MM.1S (cell line): ENCODE data around the gene SIRT7.

Experiments used
- DNase-seq: peaks from one replicate; pipeline ENCODE4 v3.0.0-alpha.2; 2015
- H2AFZ ChIP-seq: fragments of 300-600 bp; sonication (generic); 2 replicates; pipeline ENCODE4 v1.6.0; 2016; ENCODE audit warnings: antibody characterized with exemption, low read length
- H3F3A ChIP-seq: fragments of 300-600 bp; sonication (generic); 2 replicates; pipeline ENCODE4 v1.6.1; 2016; ENCODE audit warnings: mild to moderate bottlenecking, antibody characterized with exemption, low read length, moderate library complexity, mixed read lengths; ENCODE audit not compliant: insufficient read depth
- H3K27ac ChIP-seq: fragments of 300-600 bp; sonication (generic); 2 replicates; pipeline ENCODE4 v1.5.1; 2016; ENCODE audit warnings: mild to moderate bottlenecking, low read length
- H3K27me3 ChIP-seq: fragments of 300-600 bp; sonication (generic); replicated peaks from 2 replicates; pipeline ENCODE4 v1.6.0; 2016; ENCODE audit warnings: low read length; ENCODE audit not compliant: insufficient read depth
- H3K36me3 ChIP-seq: fragments of 300-600 bp; sonication (generic); replicated peaks from 2 replicates; pipeline ENCODE4 v1.6.1; 2016; ENCODE audit warnings: mild to moderate bottlenecking, low read length, mixed read lengths; ENCODE audit not compliant: insufficient read depth
- H3K4me1 ChIP-seq: fragments of 300-600 bp; sonication (generic); 2 replicates; pipeline ENCODE4 v1.6.1; 2016; ENCODE audit warnings: low read length, mixed read lengths
- H3K4me2 ChIP-seq: fragments of 300-600 bp; sonication (generic); 2 replicates; pipeline ENCODE4 v1.6.0; 2016; ENCODE audit warnings: low read depth, low read length
- H3K4me3 ChIP-seq: fragments of 300-600 bp; sonication (generic); 2 replicates; pipeline ENCODE4 v1.5.1; 2016; ENCODE audit warnings: low read length, mixed read lengths
- H3K79me2 ChIP-seq: fragments of 300-600 bp; sonication (generic); 2 replicates; pipeline ENCODE4 v1.6.1; 2016; ENCODE audit warnings: mixed run types, low read length, mixed read lengths
- H3K9ac ChIP-seq: fragments of 300-600 bp; sonication (generic); 2 replicates; pipeline ENCODE4 v1.6.1; 2016; ENCODE audit warnings: low read length, mixed read lengths
- H3K9me2 ChIP-seq: fragments of 300-600 bp; sonication (generic); replicated peaks from 2 replicates; pipeline ENCODE4 v1.6.1; 2016; ENCODE audit warnings: mild to moderate bottlenecking, low read length, mixed read lengths; ENCODE audit not compliant: insufficient read depth
- H3K9me3 ChIP-seq: fragments of 300-600 bp; sonication (generic); replicated peaks from 2 replicates; pipeline ENCODE4 v1.6.1; 2016; ENCODE audit warnings: mild to moderate bottlenecking, low read length, mixed read lengths; ENCODE audit not compliant: insufficient read depth
- H4K20me1 ChIP-seq: fragments of 300-600 bp; sonication (generic); 2 replicates; pipeline ENCODE4 v1.6.1; 2016; ENCODE audit warnings: mild to moderate bottlenecking, low read length, moderate library complexity, mixed read lengths; ENCODE audit not compliant: insufficient read depth
- CTCF ChIP-seq: fragments of 300-600 bp; sonication (generic); IDR thresholded peaks from 2 replicates; pipeline ENCODE4 v1.5.1; 2016; ENCODE audit warnings: antibody characterized with exemption, low read length, mixed read lengths
- EZH2 ChIP-seq: fragments of 300-600 bp; sonication (generic); optimal IDR thresholded peaks from 2 replicates; pipeline ENCODE3; 2017; ENCODE audit warnings: low read depth, mild to moderate bottlenecking, antibody characterized with exemption, low read length, mixed read lengths
- EZH2phosphoT487 ChIP-seq: fragments of 300-600 bp; sonication (generic); IDR thresholded peaks from 2 replicates; pipeline ENCODE4 v1.6.1; 2018; ENCODE audit warnings: antibody characterized with exemption, low read length

Gene SIRT7

GRCh38 chr17:81931189-81931556, 13.2 kb upstream of the SIRT7 start:
- H3K4me3 ChIP-seq, result no peak overlapping the region
- no peak overlapping the region for H3K9ac ChIP-seq
- no peak for TF ChIP-seq EZH2phosphoT487
- no peak for TF ChIP-seq EZH2
- H3K27me3 ChIP-seq, result no peaks in the 10 kb centered on the region
- no peaks in the 10 kb centered on the region for H3K9me3 ChIP-seq
- peaks cover 21% of the 10 kb centered on the region for H3K79me2 ChIP-seq
- no peak overlapping the region for H3K27ac ChIP-seq
- H4K20me1 ChIP-seq, result 0 out of 2 replicates have a peak, but pooled peaks cover 2% of the 10 kb centered on the region
- H2AFZ ChIP-seq, result no peak overlapping the region
- H3K36me3 ChIP-seq, result no peaks in the 10 kb centered on the region
- no peak for DNase-seq
- H3K4me1 ChIP-seq, result peaks cover 6% of the 10 kb centered on the region
- H3K9me2 ChIP-seq, result no peaks in the 10 kb centered on the region
- peaks cover 5% of the 10 kb centered on the region for H3F3A ChIP-seq
- no peak overlapping the region for H3K4me2 ChIP-seq

DNA sequence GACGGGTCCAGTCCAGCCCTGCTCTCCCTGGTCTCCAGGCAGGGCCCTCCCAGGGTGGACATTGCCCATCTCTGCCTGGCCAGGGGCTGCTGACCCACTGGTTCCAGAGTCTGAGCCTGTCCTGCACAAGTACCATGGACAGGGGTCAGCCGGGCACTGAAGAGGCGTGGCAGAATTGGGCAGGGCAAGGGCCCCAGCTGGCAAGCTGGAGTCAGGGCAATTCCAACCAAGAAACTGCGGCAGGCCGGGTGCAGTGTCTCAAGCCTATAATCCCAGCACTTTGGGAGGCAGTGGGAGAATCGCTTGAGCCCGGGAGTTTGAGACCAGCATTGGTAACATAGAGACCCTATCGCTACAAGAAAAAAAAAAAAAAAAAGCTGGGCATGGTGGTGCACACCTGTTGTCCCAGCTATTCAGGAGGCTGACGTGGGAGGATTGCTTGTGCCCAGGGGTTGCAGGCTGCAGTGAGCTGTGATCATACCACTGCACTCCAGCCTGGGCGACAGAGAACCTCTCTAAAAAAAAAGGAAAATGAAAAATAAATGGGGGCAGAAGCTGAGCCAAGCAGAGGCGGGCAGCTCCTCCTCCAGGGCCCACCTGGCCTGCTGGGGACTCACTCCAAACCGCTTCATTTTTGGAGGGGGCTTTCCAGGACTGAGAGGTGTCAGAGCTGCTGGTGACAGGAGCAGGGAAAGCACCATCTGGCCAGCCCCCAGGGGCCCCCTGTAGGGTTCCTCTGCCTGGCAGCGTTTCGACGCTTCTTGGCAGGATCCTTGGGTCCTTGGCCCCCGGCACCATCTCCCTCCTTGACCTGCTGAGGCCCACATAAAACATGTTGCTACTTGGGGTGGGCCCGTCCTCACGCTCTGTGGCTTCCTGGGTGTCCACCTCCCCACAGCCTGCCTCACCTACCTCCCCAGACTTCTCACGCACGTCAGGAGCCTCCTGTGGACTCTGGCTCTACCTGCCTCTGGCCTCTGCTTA, 12.5 kb upstream of the SIRT7 start:
- Histone ChIP-seq H3K27ac (no peak overlapping the region), H3K27me3 (no peaks in the 10 kb centered on the region), H3K4me1 (peaks cover 11% of the 10 kb centered on the region), H3K9me2 (no peaks in the 10 kb centered on the region), H2AFZ (no peak overlapping the region), H4K20me1 (0 out of 2 replicates have a peak, but pooled peaks cover 3% of the 10 kb centered on the region), H3K4me2 (no peak overlapping the region), H3K9me3 (no peaks in the 10 kb centered on the region), H3F3A (peaks cover 9% of the 10 kb centered on the region), H3K36me3 (no peaks in the 10 kb centered on the region), H3K9ac (no peak overlapping the region), H3K79me2 (peaks cover 23% of the 10 kb centered on the region), H3K4me3 (no peak overlapping the region)
- no peak for DNase-seq
- no peak for TF ChIP-seq CTCF
- no peak for TF ChIP-seq EZH2
- no peak for TF ChIP-seq EZH2phosphoT487

GRCh38 chr17:81929253-81930141, 11.5 kb upstream of the SIRT7 start:
- H3K9ac ChIP-seq, result no peak overlapping the region
- TF ChIP-seq CTCF (no peak), EZH2phosphoT487 (no peak), EZH2 (no peak)
- no peaks in the 10 kb centered on the region for H3K9me3 ChIP-seq
- H2AFZ ChIP-seq, result no peak overlapping the region
- H3K27me3 ChIP-seq, result no peaks in the 10 kb centered on the region
- H4K20me1 ChIP-seq, result 0 out of 2 replicates have a peak, but pooled peaks cover 3% of the 10 kb centered on the region
- no peaks in the 10 kb centered on the region for H3K9me2 ChIP-seq
- no peak overlapping the region for H3K27ac ChIP-seq
- H3K4me3 ChIP-seq, result no peak overlapping the region
- peaks cover 17% of the 10 kb centered on the region for H3K4me1 ChIP-seq
- no peak for DNase-seq
- H3K36me3 ChIP-seq, result no peaks in the 10 kb centered on the region
- peaks cover 15% of the 10 kb centered on the region for H3F3A ChIP-seq
- H3K79me2 ChIP-seq, result peaks cover 33% of the 10 kb centered on the region
- no peak overlapping the region for H3K4me2 ChIP-seq
